GM21528 (cell line): ENCODE data around the gene KSR2.

Experiments
- ATAC-seq: cut with Tn5 transposase; IDR thresholded peaks from one replicate; pipeline ENCODE4 v1.9.1; 2021; ENCODE audit warnings: mild to moderate bottlenecking, moderate library complexity; ENCODE audit not compliant: unreplicated experiment, low FRiP score

Gene KSR2

DNA sequence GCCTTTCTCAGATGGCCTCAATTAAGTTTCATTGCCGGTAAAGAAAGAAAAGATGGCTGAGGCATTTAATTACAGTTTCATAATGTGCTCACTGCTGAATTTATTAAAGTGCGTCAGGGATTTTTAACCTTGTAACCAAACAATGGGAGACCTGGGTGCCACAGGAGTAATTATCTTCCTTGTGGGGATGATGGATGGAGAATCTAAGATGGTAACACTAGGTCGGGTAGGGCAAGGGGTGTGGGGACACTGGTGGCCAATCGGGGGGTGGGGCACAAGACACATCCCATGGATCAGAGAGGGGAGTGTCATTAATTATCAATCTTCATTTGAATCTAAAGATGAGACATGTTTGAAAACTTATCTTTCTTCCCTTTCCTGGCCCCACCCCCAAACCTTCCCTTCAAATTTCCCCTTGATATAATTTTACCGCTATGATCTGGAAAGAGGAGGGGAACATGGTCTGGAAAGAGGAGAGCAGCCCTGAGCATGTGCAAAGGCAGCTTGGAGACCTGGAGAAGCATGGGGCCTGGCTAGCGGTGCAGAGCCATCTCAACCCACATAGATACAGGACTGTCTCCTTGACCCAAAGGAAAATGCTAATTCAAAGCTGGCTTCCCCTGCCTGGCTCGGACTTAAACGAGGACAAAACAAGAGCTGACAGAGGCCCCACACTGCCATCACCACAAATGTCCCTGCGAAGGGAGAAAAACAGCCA is 376.0 kb downstream of the KSR2 start:
- no peak for ATAC-seq

DNA sequence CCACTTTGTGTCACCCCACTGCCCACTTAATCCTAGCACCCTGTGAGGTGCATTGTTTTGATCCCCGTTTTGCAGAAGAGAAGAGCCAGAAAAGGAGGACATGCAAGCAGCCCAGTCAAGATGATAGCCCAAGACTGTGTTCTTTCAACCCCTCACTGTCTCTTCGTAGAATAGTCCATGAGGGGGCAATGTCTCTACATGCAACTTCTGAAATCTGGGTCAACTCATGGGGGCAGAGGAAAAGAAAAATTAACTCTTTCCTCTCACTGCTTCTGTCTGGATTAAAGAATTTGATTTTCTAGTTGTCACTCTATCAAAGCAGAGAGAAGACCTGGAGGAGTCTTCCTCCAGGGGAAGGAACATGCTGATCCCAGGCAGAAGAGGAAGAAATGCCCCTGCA is 377.8 kb downstream of the KSR2 start:
- no peak for ATAC-seq

DNA sequence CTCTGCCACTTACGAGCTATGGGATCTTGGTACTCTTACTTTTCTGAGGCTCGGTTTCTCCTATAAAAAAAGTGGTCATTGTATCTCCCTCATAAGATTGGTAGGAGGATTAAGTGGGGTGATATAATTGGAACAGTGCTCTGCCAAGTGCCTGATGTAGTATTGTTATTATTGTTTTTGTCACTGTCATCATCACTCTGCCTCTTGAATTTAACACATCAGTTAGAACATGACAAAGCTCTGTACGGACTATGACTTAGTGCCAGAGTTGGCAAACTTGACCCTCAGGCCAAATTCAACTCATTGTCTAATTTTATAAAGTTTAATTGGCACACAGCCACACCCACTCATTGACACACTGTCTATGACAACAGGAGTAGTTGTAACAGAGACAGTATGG is 378.4 kb downstream of the KSR2 start:
- no peak for ATAC-seq

DNA sequence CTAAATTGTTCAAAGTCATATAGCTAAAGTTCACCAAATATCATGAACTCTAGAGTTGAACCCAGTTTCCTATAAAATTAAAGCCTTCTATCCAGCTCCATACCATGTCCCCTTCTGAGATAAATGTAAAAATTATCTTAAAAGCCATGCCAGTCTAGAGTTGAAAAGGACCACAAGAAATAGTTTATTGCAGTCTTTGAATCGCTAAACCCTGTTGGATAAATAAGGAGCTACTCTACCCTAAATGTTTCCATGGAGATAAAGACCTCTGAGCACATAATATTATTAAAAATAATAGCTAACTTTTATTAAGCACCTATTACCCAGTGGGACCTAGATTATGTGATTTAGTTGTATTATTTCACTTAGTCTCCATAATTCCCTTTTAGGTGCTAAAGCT is 379.8 kb downstream of the KSR2 start:
- no peak for ATAC-seq

DNA sequence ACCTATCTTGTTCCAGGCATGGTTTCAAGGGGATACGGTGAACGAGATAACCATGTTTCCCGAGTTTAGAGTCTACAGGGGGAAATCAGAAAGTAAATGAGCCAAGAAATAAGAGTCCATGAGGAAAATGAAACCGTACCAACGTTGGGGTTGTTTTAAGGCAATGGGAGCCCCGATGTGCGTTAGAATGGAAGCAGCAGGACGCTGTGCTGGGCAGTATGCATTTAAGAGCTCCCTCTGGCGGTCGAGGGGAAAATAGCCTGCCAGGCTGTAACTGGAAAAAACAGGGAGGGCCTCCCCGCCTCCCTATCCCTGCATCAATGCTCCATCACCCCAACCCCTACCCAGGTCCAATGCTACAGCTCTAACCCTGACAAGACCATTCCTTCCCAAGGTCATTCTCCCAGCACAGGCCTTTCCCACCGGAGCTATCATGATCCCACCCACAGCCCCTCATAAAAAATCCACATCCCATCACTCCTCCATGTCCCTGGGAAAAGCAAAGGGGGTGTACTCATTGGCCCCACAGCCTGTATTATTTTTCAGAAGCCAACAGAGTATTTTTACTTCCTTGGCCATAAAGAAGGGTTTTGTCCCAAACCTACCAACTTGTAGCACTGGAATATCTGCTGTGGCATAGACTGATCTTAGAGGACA is 381.0 kb downstream of the KSR2 start:
- no peak for ATAC-seq

DNA sequence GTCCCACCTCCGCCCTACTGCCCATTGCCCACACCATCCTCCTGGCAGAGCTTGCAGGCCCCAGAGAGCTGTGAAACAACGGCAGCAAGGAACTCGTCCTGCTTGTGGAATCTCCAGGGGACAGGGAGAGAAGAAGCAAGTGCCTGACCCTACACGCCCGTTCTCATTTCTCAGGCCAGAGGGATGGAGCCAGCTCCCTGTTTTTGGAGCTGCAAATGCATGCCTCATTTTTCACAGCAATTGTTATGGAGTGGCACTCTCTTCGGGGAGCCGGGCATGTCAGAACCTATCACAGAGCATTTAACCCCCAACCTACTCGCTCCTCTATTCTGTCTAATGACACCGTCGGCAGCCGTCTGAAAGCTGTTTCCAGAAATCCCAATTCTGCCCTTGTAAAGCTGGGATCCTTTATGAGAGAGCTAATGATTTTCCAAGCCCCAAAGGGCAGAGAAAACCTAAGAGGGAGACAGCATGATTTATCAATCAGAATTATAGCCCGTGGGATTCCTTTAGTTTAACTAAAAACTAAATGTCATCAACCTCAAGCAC is 385.0 kb downstream of the KSR2 start:
- no peak for ATAC-seq

DNA sequence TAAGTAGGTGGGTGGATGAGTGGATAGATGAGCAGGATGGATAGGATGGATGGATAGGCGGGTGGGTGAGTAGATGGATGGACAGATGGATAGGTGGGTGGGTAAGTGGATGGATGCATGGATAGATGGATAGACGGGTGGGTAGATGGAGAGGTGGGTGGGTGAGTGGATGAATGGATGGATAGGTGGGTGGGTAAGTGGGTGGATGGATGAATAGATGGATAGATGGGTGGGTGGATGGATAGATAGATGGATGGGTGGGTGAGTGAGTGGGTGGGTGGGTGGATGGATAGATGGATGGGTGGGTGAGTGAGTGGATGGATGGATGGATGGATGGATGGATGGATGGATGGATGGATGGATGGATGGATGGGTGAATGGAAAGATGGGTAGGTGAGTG is 385.7 kb downstream of the KSR2 start:
- ATAC-seq: no peak

DNA sequence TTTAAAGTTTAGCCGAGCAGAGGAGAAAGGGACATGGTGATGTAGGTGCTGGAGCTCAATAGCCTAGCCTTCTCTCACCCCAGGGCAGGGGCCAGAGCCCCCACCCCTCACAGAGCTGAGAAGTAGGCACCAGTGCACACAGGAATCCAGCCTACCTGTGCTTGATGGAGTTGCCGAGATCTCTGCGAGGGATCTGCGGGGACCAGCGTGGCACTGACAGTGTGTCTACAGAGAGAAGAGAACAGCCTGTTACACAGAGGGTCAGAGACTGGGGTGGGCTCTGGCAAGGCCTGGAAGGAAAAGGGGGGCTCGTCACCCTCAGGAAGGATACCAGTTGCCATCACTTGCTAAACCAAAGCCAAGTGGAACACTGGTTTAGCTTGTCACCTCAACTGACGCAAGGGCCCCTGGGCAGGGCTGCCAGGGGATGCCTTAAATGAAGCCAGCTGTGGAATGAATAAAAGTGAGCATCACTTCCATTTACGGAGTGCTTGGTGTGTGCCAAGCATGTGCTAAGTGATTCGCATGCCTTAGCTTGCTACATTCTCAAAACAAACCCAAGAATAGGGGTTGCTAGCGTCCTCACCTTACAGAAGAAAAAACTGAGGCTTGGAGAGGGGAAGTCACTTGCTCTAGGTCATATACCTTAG is 386.5 kb downstream of the KSR2 start:
- ATAC-seq: no peak

DNA sequence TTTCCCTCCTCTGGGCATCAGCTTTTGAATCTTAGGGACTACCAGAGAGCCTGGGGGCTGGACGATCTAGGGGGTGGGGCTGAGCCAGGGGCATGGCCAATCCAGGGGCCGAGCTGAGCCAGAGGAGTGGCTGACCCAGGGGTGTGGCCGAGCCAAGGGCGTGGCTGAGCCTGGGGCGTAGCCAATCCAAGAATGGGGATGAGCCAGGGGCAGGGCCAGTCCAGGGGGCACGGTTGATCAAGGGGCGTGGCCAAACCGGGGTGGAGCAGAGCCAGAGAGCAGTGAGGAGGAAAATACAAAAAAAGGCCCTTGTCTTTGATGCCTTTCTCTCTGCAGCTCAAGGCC is 388.1 kb downstream of the KSR2 start:
- ATAC-seq: no peak

DNA sequence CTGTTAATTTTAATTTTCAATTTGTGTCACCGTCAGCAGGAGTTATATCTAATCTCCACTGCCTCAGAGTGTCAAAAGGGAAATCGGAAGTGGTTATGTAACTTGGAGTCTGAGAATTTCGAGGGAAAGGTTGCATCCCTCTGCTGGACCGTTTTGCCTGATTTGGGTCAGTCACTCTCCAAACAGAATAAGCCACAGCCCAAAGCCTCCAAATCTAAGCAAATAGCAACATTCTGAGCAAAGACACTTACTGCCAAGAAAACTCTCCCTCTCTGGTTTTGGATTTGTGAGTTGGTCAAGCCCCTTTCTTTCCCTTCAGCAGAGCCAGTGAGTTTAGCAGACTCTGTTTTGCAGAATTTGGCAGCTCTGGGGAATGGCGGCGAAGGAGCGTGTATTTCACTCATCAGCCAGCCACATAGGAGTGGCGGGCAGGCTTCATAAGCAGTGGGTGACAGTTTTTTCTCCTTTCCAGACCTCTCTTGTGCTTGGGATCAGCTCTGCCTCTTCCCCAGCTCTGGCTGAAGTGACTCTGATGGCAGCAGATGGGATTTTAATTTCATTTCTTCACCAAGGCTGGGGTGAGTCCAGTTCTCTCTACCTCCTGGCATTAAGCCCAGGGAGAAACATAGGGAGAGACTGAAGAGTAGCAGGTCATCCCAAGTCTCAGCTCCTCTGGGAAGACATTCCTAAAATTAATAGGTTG is 388.6 kb downstream of the KSR2 start:
- no peak for ATAC-seq

DNA sequence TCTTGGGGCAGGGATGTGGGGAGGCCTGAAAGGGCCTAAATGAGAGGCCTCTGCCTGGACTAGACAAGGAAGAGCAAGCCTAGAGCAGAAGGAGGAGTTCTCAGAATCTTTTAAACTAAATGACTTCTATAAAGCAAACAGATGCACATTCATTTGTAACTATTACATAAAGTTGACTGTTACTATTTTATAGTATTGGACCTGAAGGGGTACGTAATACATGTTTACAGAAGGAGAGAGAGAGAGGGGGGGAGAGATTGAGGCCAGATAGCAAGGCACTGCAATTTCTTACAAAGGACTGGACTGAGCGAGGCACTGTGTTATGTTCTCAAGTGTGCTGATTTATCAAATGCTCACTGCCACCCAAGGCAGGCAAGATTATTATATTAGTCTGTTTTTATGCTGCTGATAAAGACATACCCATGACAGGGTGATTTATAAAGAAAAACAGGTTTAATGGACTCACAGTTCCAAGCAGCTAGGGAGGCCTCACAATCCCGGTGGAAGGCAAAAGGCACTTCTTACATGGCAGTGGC is 391.6 kb downstream of the KSR2 start:
- no peak for ATAC-seq

DNA sequence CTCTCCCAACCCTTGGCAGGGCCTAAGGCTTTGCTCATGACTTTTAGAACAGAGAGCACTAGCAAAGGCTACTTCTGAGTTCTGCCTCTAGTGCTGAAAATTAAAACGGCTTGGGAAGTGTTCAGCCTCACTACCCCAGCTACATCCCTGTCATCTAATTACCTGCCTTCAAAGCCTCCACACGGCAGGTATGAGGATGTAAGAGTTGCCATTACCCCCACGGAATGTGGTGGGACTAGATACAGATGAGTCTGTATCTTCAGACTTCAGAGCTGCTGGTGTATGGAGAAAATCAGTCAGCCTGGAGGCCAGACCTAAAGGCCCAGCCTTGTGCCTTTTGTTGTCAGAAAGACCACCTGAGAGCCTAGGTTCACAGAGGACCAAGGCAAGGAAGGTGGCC is 392.7 kb downstream of the KSR2 start:
- ATAC-seq: no peak

DNA sequence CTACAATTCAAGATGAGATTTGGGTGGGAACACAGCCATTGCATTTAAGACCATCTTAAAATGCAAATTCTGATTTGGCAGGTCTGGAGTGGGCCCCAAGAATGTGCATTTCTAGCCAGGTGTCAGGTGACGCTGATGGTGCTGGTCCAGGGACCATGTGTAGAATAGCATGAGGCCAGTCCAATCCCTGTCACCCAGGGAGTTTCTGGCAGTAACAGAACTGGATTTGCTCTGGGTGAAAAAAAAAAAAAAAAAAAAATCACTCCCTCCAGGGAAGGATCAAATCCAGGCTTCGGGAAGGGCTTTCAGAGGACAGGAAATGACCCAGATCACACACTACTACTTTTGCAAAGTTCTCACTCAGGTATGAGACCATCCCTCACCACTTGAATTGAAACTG is 394.1 kb downstream of the KSR2 start:
- no peak for ATAC-seq

DNA sequence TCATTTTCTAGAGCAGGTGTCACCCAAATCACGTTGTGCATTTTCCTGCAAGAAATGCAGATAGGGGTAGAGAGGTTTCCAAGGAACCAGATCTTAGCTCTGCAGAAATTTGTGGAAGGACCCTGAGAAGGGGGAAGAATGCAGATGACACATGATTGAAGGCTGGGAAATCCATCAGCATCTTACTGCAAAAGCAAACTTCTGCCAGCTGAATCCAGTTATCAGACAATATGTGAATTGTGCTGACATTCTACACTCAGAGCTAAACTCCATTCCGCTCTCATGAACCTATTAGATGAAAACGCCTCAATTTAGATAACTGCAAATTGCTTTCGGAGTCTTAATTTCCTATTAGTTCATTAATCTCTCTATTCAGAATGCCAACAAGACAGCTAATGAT is 396.0 kb downstream of the KSR2 start:
- ATAC-seq: no peak

DNA sequence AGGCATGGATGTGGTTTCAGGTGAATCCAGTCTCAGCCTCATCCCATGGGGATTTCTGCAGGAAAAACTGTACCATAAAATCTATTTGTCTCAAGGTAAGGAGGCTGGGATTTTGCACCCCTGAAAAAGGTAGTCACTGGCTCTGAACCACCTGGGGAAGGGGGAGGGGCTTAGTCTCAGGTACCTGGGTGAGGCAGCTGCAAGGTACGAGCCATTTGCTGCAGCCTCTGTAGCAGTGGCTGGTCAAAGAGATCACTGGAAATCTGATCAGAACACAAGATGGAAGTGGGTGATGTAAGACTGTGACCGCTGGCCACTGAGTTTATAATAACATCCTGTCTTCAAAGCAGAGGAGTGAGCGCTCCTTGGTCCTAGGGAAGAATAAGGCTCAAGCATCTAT is 397.5 kb downstream of the KSR2 start:
- ATAC-seq: no peak

DNA sequence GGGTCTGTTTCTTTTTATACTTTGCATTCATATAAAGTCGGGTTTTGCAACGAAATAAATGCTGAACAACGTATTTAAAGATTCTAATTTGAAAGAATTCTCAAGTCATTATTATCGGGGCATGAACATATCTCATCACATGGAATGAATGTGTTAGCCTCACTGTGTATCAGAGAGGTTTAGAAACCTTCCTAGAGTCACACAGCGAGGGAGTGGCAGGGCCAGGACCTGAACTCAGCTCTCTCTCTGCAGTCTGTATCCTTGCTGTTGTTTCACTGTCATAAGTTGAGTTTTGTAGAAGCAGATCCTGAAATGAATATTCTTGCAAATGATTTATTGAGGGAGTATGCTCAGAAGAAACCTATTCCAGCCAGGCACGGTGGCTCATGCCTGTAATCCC is 398.2 kb downstream of the KSR2 start:
- ATAC-seq: no peak

DNA sequence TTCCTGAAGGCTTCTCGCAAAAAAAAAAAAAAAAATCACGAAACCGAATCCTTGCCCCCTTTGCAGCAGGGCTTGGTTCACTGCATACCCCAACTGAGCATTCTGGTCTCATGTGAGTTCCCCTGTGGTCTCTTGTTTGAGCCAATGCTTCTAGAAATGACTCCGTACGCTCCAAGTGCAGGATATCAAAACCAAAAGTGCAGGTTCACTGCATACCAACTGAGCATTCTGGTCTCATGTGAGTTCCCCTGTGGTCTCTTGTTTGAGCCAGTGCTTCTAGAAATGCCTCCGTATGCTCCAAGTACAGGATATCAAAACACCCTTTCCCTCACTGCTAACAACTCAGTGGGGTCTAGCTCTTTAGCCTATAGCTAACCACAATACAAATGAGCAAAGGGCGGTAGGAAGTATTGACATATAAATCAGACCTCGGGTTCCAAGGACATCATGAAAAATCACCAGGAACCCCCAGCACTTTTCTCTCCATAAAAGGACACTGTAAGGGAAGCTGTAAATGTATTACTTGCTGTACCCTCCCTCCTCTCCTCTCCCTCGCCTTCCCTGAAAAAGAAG is 401.1 kb downstream of the KSR2 start:
- no peak for ATAC-seq

DNA sequence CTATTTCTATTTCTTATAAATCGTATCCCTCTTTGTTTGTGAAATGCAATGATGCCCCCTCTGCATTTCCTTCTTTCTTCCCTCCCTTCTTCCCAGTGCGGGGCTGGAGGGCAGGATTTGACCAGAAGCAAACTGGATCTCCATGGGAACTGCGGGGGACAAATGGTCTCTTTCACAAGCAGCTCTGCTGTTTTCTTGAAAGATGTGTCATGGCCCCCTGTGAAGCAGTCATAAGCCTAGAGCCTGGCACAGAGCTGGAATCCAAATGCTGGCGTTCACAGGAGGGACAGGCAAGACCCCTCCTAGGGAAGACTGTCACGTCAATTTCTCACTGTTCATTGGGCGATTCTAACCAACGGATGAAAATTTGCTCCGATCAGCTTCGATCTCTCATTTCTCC is 403.9 kb downstream of the KSR2 start:
- ATAC-seq: no peak

DNA sequence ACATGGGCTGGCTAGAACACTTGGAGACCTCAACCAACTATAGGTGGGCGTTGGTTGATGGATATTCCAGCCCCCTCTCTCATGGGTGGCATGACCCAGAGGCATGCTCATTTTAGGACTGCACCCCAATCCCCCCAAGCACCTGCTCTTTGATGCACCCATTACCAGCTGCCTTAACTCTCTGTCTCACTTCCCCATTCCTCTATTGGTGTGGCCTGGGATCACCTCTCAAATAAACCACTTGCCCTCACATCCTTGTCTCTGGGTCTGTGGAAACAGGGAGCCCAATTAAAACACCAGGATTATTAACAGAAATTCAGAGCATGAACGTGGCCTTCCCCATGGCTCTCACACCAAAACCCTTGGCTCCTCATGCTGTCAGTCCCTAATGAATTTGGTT is 405.1 kb downstream of the KSR2 start:
- ATAC-seq: no peak

DNA sequence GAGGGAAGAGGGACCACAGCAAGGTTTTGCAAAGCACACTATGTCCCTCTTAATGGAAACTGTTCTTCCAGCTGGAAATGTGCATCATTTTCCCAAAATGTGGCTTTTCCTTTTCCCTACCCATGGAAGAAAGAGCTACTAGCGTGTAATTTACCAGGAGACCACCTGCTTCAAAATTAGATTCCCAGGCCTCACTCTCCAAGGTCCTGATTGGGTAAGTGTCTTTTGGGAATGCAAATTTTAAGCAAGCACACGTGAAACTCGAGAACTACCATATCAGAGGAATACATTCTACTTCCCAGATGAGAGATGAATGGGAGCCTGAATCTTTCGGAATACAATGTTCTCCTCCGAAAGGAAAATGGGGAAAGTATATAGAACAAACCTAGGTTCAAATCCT is 405.8 kb downstream of the KSR2 start:
- ATAC-seq: no peak

DNA sequence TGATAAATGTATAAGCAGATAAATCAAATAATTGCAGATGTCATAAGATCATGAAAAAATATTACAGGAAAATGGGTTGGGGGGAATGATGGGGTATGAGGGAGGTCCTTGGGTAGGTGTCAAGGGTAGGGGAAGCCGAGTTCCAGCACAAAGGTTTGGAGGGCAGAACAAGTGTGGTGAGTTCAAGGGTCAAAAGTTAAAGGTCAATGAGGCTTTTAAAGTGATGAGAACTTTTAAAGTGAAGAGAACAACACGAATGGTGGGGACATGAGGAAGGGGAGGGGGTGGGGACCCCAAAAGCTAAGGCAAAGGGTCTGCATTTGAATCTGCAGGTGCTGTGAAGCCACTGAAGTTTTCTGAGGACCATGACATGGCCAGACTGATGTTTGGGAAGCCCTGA is 406.8 kb downstream of the KSR2 start:
- no peak for ATAC-seq
